Trophoblast cell (in vitro differentiated cells and primary cell): Measurements from ENCODE around the gene PIK3R1. TPM values are rescaled to one million over a fixed set of nuclear protein-coding genes. Genes with fewer than 3 reads are reported as not detected.
A peak's percentile ranks its signal among the peaks of the same experiment; 100 is the strongest.

Source experiments
- DNase-seq, 2 donors: peaks; one replicate each; pipeline ENCODE4 v3.0.0-alpha.2; 2016
- H2AFZ ChIP-seq: 2 replicates; pipeline ENCODE4 v1.6.1; 2013; ENCODE audit warnings: low read length, moderate library complexity, mild to moderate bottlenecking; ENCODE audit not compliant: insufficient read depth, poor library complexity
- H2AK5ac ChIP-seq: 2 replicates; pipeline ENCODE4 v1.6.1; 2013; ENCODE audit warnings: mild to moderate bottlenecking, low read length
- H2BK120ac ChIP-seq: 2 replicates; pipeline ENCODE4 v1.6.1; 2013; ENCODE audit warnings: low read length, mild to moderate bottlenecking, moderate library complexity; ENCODE audit not compliant: insufficient read depth, poor library complexity
- H2BK12ac ChIP-seq: 2 replicates; pipeline ENCODE4 v1.6.1; 2013; ENCODE audit warnings: mild to moderate bottlenecking, low read length, moderate library complexity
- H2BK5ac ChIP-seq: 2 replicates; pipeline ENCODE4 v1.6.1; 2013; ENCODE audit warnings: low read length, low read depth, moderate library complexity, mild to moderate bottlenecking; ENCODE audit not compliant: poor library complexity
- H3K14ac ChIP-seq: 2 replicates; pipeline ENCODE4 v1.6.1; 2013; ENCODE audit warnings: mild to moderate bottlenecking, low read length
- H3K18ac ChIP-seq: 2 replicates; pipeline ENCODE4 v1.6.1; 2013; ENCODE audit warnings: mild to moderate bottlenecking, low read length
- H3K23ac ChIP-seq: 2 replicates; pipeline ENCODE4 v1.6.1; 2013; ENCODE audit warnings: low read length
- H3K27ac ChIP-seq: 2 replicates; pipeline ENCODE4 v1.5.1; 2013; ENCODE audit warnings: low read depth, mild to moderate bottlenecking, inconsistent platforms, low read length, moderate library complexity
- H3K27me3 ChIP-seq: 2 replicates; pipeline ENCODE4 v1.6.1; 2013; ENCODE audit warnings: inconsistent platforms, mild to moderate bottlenecking, low read length, moderate library complexity; ENCODE audit not compliant: insufficient read depth
- H3K36me3 ChIP-seq, 2 experiments: 1 replicate in 1 of 2; 2 replicates in 1 of 2; pipeline ENCODE4 v1.6.1; 2013; ENCODE audit warnings: low read length in 2 of 2, mild to moderate bottlenecking in 2 of 2, moderate library complexity in 1 of 2; ENCODE audit not compliant: insufficient read depth in 2 of 2, control insufficient read depth in 1 of 2
- H3K4ac ChIP-seq: 2 replicates; pipeline ENCODE4 v1.6.1; 2013; ENCODE audit warnings: low read depth, mild to moderate bottlenecking, low read length, moderate library complexity
- H3K4me1 ChIP-seq, 2 experiments: 1 replicate in 1 of 2; 2 replicates in 1 of 2; pipeline ENCODE4 v1.6.1; 2013; ENCODE audit warnings: low read length in 2 of 2, mild to moderate bottlenecking in 2 of 2, moderate library complexity in 1 of 2; ENCODE audit not compliant: insufficient read depth in 2 of 2, control insufficient read depth in 1 of 2
- H3K4me2 ChIP-seq: 2 replicates; pipeline ENCODE4 v1.6.1; 2013; ENCODE audit warnings: inconsistent platforms, mild to moderate bottlenecking, low read length, moderate library complexity
- H3K4me3 ChIP-seq: 2 replicates; pipeline ENCODE4 v1.5.1; 2013; ENCODE audit warnings: mild to moderate bottlenecking, low read depth, low read length, inconsistent platforms
- H3K79me1 ChIP-seq: one replicate; pipeline ENCODE4 v1.6.1; 2013; ENCODE audit warnings: low read length
- H3K79me2 ChIP-seq: 2 replicates; pipeline ENCODE4 v1.6.1; 2013; ENCODE audit warnings: low read length, mild to moderate bottlenecking; ENCODE audit not compliant: control insufficient read depth, insufficient read depth, poor library complexity
- H3K9ac ChIP-seq: 2 replicates; pipeline ENCODE4 v1.6.1; 2013; ENCODE audit warnings: mild to moderate bottlenecking, low read length
- H3K9me3 ChIP-seq: 2 replicates; pipeline ENCODE4 v1.6.1; 2013; ENCODE audit warnings: low read depth, mild to moderate bottlenecking, control low read depth, inconsistent platforms, low read length; ENCODE audit not compliant: insufficient read depth
- H4K12ac ChIP-seq: 2 replicates; pipeline ENCODE4 v1.6.1; 2013; ENCODE audit warnings: low read depth, mild to moderate bottlenecking, low read length, moderate library complexity
- H4K8ac ChIP-seq: 2 replicates; pipeline ENCODE4 v1.6.1; 2013; ENCODE audit warnings: low read depth, mild to moderate bottlenecking, low read length, moderate library complexity
- H4K91ac ChIP-seq: one replicate; pipeline ENCODE4 v1.6.1; 2013; ENCODE audit warnings: low read depth, mild to moderate bottlenecking, low read length, moderate library complexity
- WGBS: extraction: QIAGEN DNeasy Blood & Tissue Kit; methylation state at CpG from one replicate; pipeline ENCODE4 v1.1.7; 2013; ENCODE audit warnings: missing lambda C conversion rate; ENCODE audit not compliant: insufficient read length, insufficient coverage; ENCODE audit errors: extremely low coverage; 5-methylcytosine and 5-hydroxymethylcytosine counted together
- polyA plus RNA-seq: library from polyadenylated mRNA; stranded (reverse); fragments of 200-250 nt; gene quantifications from 2 replicates; pipeline ENCODE4 v1.2.3, GENCODE V29; 2013

The PIK3R1 gene
- 94.8 and 100 TPM in 2 replicates for polyA plus RNA-seq

GRCh38 chr5:68215208-68215897 is at the start of gene PIK3R1:
PIK3R1 (plus strand) TSS chr5:68215756; CDS start chr5:68226676, 10,920 bp downstream.
- Histone ChIP-seq H3K14ac (peak within 1 kb of the TSS; percentile 94), H2AFZ (peak within 1 kb of the TSS; percentile 99), H4K12ac (peak within 1 kb of the TSS; percentile 92), H3K79me2 (peaks cover 21% of the 10 kb centered on the region), H2BK5ac (peak within 1 kb of the TSS; percentile 99), H3K4me1 (peaks cover 0 to 2% of the 10 kb centered on the region in 2 experiments), H3K4me3 (peak within 1 kb of the TSS; percentile 90), H4K8ac (peak within 1 kb of the TSS; percentile 91), H3K4ac (peak within 1 kb of the TSS; percentile 94), H3K27me3 (no peaks in the 10 kb centered on the region), H3K27ac (peak within 1 kb of the TSS; percentile 97), H3K23ac (no peak within 1 kb of the TSS), H2AK5ac (no peak within 1 kb of the TSS), H3K36me3 (peaks cover 2 to 4% of the 10 kb centered on the region in 2 experiments), H3K18ac (peak within 1 kb of the TSS; percentile 97), H3K79me1 (peaks cover 19% of the 10 kb centered on the region), H4K91ac (peak within 1 kb of the TSS; percentile 96), H2BK120ac (peak within 1 kb of the TSS; percentile 91), H3K4me2 (peak within 1 kb of the TSS; percentile 90), H3K9me3 (peaks cover 7% of the 10 kb centered on the region), H2BK12ac (peak within 1 kb of the TSS; percentile 82), H3K9ac (peak within 1 kb of the TSS; percentile 85)
- WGBS = no CpG with 5 or more reads among the region's 78 CpGs
- DNase-seq = peak; percentile 93 to 96

- Histone ChIP-seq H2BK12ac (no peak overlapping the region), H3K4me2 (no peak overlapping the region), H4K91ac (no peak overlapping the region), H3K4me3 (no peak overlapping the region), H3K27me3 (no peaks in the 10 kb centered on the region), H3K27ac (no peak overlapping the region), H2AFZ (no peak overlapping the region), H3K9ac (no peak overlapping the region), H3K36me3 (no peaks in the 10 kb centered on the region), H3K79me2 (no peaks in the 10 kb centered on the region), H2BK5ac (no peak overlapping the region), H3K79me1 (peaks cover 4% of the 10 kb centered on the region), H2AK5ac (no peak overlapping the region), H4K8ac (no peak overlapping the region), H3K23ac (no peak overlapping the region), H3K18ac (no peak overlapping the region), H3K4ac (no peak overlapping the region), H3K14ac (no peak overlapping the region), H3K9me3 (no peaks in the 10 kb centered on the region), H3K4me1 (peaks cover 0 to 3% of the 10 kb centered on the region in 2 experiments), H4K12ac (no peak overlapping the region), H2BK120ac (no peak overlapping the region)
- DNase-seq = no peak
- WGBS = no CpG with 5 or more reads among the region's 4 CpGs
These were observed 48.3 kb upstream of the PIK3R1 start for GRCh38 chr5:68167195-68167651.

GRCh38 chr5:68169903-68170302 is 45.7 kb upstream of the PIK3R1 start:
- Histone ChIP-seq H3K79me1 (peaks cover 6% of the 10 kb centered on the region), H4K8ac (no peak overlapping the region), H2AK5ac (no peak overlapping the region), H3K9me3 (no peaks in the 10 kb centered on the region), H3K18ac (no peak overlapping the region), H3K4me2 (no peak overlapping the region), H3K9ac (no peak overlapping the region), H4K91ac (no peak overlapping the region), H3K79me2 (no peaks in the 10 kb centered on the region), H3K4me3 (no peak overlapping the region), H3K4ac (no peak overlapping the region), H3K14ac (no peak overlapping the region), H2BK5ac (no peak overlapping the region), H2BK12ac (no peak overlapping the region), H2AFZ (no peak overlapping the region), H3K23ac (no peak overlapping the region), H3K27me3 (no peaks in the 10 kb centered on the region), H3K27ac (no peak overlapping the region), H3K4me1 (peaks cover 0 to 3% of the 10 kb centered on the region in 2 experiments), H2BK120ac (no peak overlapping the region), H4K12ac (no peak overlapping the region), H3K36me3 (no peaks in the 10 kb centered on the region)
- no CpG with 5 or more reads among the region's 1 CpG for WGBS
- DNase-seq = no peak

GRCh38 chr5:68170826-68171558 is 44.6 kb upstream of the PIK3R1 start:
- H4K12ac ChIP-seq = no peak overlapping the region
- no peaks in the 10 kb centered on the region for H3K9me3 ChIP-seq
- H4K91ac ChIP-seq = no peak overlapping the region
- no peak for DNase-seq
- H3K4ac ChIP-seq = no peak overlapping the region
- no peak overlapping the region for H3K23ac ChIP-seq
- H2AFZ ChIP-seq = peak overlapping the region; percentile 35
- H3K9ac ChIP-seq = no peak overlapping the region
- peaks cover 6% of the 10 kb centered on the region for H3K79me1 ChIP-seq
- no peak overlapping the region for H2AK5ac ChIP-seq
- 100% methylated on average over 1 of the region's 10 CpGs for WGBS
- no peaks in the 10 kb centered on the region for H3K27me3 ChIP-seq
- no peak overlapping the region for H3K27ac ChIP-seq
- H3K18ac ChIP-seq = no peak overlapping the region
- H2BK5ac ChIP-seq = no peak overlapping the region
- no peak overlapping the region for H2BK12ac ChIP-seq
- no peak overlapping the region for H3K4me2 ChIP-seq
- H3K4me3 ChIP-seq = no peak overlapping the region
- H3K79me2 ChIP-seq = no peaks in the 10 kb centered on the region
- no peak overlapping the region for H4K8ac ChIP-seq
- H3K4me1 ChIP-seq = peaks cover 0 to 3% of the 10 kb centered on the region in 2 experiments
- no peak overlapping the region for H2BK120ac ChIP-seq
- no peaks in the 10 kb centered on the region for H3K36me3 ChIP-seq
- no peak overlapping the region for H3K14ac ChIP-seq
